ENCODE results near the gene C16orf92. TPM values are rescaled to one million over a fixed set of nuclear protein-coding genes. Genes with fewer than 3 reads are reported as not detected.

The C16orf92 gene
- total RNA-seq, 1 donor from 2014 or later, result not detected

- no peak for TF ChIP-seq CTCF (IDR thresholded peaks at IDR 0.05; ENCODE audit: borderline replicate concordance)
- peaks cover 53% of the 10 kb centered on the region for H3K4me1 ChIP-seq
- intact Hi-C loops (cut with micrococcal nuclease), result no loop called here
- no peaks in the 10 kb centered on the region for H3K9me3 ChIP-seq (replicated peaks)
- peak within 1 kb of the TSS; percentile 98 for H3K4me3 ChIP-seq
- no peaks in the 10 kb centered on the region for H3K27me3 ChIP-seq (ENCODE audit: low read depth)
- peak within 1 kb of the TSS; percentile 99 for H3K27ac ChIP-seq (replicated peaks)
- peak; percentile 88 for DNase-seq
- peaks cover 53% of the 10 kb centered on the region for H3K36me3 ChIP-seq
Observed at GRCh38 chr16:29995324-29995910, 27.6 kb upstream of the C16orf92 start, which contains the start of gene HIRIP3. Gene HIRIP3 (minus strand): TSS chr16:29995617. CDS start chr16:29995605, 12 bp downstream.

- peaks cover 53% of the 10 kb centered on the region for H3K4me1 ChIP-seq
- no peak for TF ChIP-seq CTCF (IDR thresholded peaks at IDR 0.05; ENCODE audit: borderline replicate concordance)
- H3K9me3 ChIP-seq (replicated peaks), result no peaks in the 10 kb centered on the region
- H3K36me3 ChIP-seq, result peaks cover 52% of the 10 kb centered on the region
- H3K27me3 ChIP-seq (ENCODE audit: low read depth), result no peaks in the 10 kb centered on the region
- intact Hi-C loops (cut with micrococcal nuclease), result no loop called here
- H3K27ac ChIP-seq (replicated peaks), result peak within 1 kb of the TSS; percentile 99
- H3K4me3 ChIP-seq, result peak within 1 kb of the TSS; percentile 98
- DNase-seq, result peak; percentile 99
Observed at GRCh38 chr16:29995911-29996765, 26.9 kb upstream of the C16orf92 start, which contains the start of gene INO80E. Gene INO80E (plus strand): TSS chr16:29996241. CDS start chr16:29996311, 70 bp downstream.

GRCh38 chr16:29996766-29997250 is 26.2 kb upstream of the C16orf92 start:
- peaks cover 51% of the 10 kb centered on the region for H3K36me3 ChIP-seq
- H3K27ac ChIP-seq (replicated peaks), result peak overlapping the region; percentile 99
- peak overlapping the region; percentile 98 for H3K4me3 ChIP-seq
- no peaks in the 10 kb centered on the region for H3K27me3 ChIP-seq (ENCODE audit: low read depth)
- no peak for TF ChIP-seq CTCF (IDR thresholded peaks at IDR 0.05; ENCODE audit: borderline replicate concordance)
- intact Hi-C loops (cut with micrococcal nuclease), result no loop called here
- peaks cover 52% of the 10 kb centered on the region for H3K4me1 ChIP-seq
- DNase-seq, result no peak
- H3K9me3 ChIP-seq (replicated peaks), result no peaks in the 10 kb centered on the region

GRCh38 chr16:29999605-30000004 is 23.4 kb upstream of the C16orf92 start:
- no peak overlapping the region for H3K27ac ChIP-seq (replicated peaks)
- peaks cover 30% of the 10 kb centered on the region for H3K4me1 ChIP-seq
- H3K36me3 ChIP-seq, result peaks cover 31% of the 10 kb centered on the region
- H3K4me3 ChIP-seq, result no peak overlapping the region
- H3K9me3 ChIP-seq (replicated peaks), result no peaks in the 10 kb centered on the region
- intact Hi-C loops (cut with micrococcal nuclease), result no loop called here
- DNase-seq, result no peak
- no peak for TF ChIP-seq CTCF (IDR thresholded peaks at IDR 0.05; ENCODE audit: borderline replicate concordance)
- H3K27me3 ChIP-seq (ENCODE audit: low read depth), result no peaks in the 10 kb centered on the region

GRCh38 chr16:30000735-30001631 is 22.0 kb upstream of the C16orf92 start:
- Histone ChIP-seq H3K4me1 (peaks cover 26% of the 10 kb centered on the region), H3K36me3 (peaks cover 31% of the 10 kb centered on the region), H3K4me3 (no peak overlapping the region), H3K9me3 (replicated peaks) (no peaks in the 10 kb centered on the region), H3K27me3 (ENCODE audit: low read depth) (no peaks in the 10 kb centered on the region), H3K27ac (replicated peaks) (no peak overlapping the region)
- intact Hi-C loops (cut with micrococcal nuclease), result no loop called here
- no peak for DNase-seq
- no peak for TF ChIP-seq CTCF (IDR thresholded peaks at IDR 0.05; ENCODE audit: borderline replicate concordance)

Data from left ventricle myocardium inferior (tissue), 1 donor.